ENCODE data around the gene GNL1. TPM values are rescaled to one million over a fixed set of nuclear protein-coding genes. Genes with fewer than 3 reads are reported as not detected.

GNL1 gene
- total RNA-seq, 1 experiment from 2014 or later: 113 TPM

GRCh38 chr6:30542915-30543314 lies 13.4 kb downstream of the GNL1 start:
- H3K9me3 ChIP-seq (ENCODE audit: control insufficient read depth in 1 of 2, insufficient read depth in 1 of 2, low read depth in 1 of 2, low read length in 2 of 2): no peaks in the 10 kb centered on the region
- no peaks in the 10 kb centered on the region for H3K27me3 ChIP-seq (ENCODE audit: insufficient read depth, low read length)
- H3K27ac ChIP-seq (ENCODE audit: low read depth, low read length): no peak overlapping the region
- ChIA-PET CTCF (interaction anchor here (0.9 to 3.3 kb wide), 5 partner anchors 11 to 130 kb away, joined by 3 to 36 read pairs (median 6); partner anchors contain the start of gene DHX16), RAD21 (ENCODE audit: low non-redundant PET in 1 of 2, low total read pairs in 2 of 2, uncharacterized antibody in 2 of 2, unreplicated experiment in 2 of 2) (no interaction called here), POLR2A (interaction anchor here (1.1 to 1.7 kb wide), 2 partner anchors 70 to 188 kb away, joined by 3 to 4 read pairs; no protein-coding TSS in a partner anchor)
- no peaks in the 10 kb centered on the region for H4K20me1 ChIP-seq (ENCODE audit: insufficient read depth)
- ATAC-seq: no peak
- H3K4me1 ChIP-seq (ENCODE audit: control insufficient read depth in 1 of 2, insufficient read depth in 2 of 2, low read length in 2 of 2): peaks cover 0 to 10% of the 10 kb centered on the region in 2 experiments; a peak in 2 of 4 replicates
- intact Hi-C loops (cut with micrococcal nuclease): loop anchor here (5.0 kb wide), 1 partner anchor 189 kb away; no protein-coding TSS in a partner anchor
- 0 out of 4 replicates have a peak, but pooled peaks cover 0 to 4% of the 10 kb centered on the region in 2 experiments for H3K36me3 ChIP-seq (ENCODE audit: control insufficient read depth in 1 of 2, insufficient read depth in 2 of 2, low read length in 2 of 2)
- no peak overlapping the region for H3K4me3 ChIP-seq (replicated peaks in 1 of 2; ENCODE audit: low read depth in 1 of 2, low read length in 2 of 2)
- no peak overlapping the region for H2AFZ ChIP-seq (ENCODE audit: low read depth, low read length, poor library complexity, severe bottlenecking)
- no peaks in the 10 kb centered on the region for H3K79me2 ChIP-seq (ENCODE audit: insufficient read depth, low read length)
- no peak for DNase-seq (ENCODE audit: low read depth, low spot score)
- no peak overlapping the region for H3K9ac ChIP-seq (ENCODE audit: low read length)
- H3K4me2 ChIP-seq (ENCODE audit: low read length): no peak overlapping the region
- no peaks in the 10 kb centered on the region for H3K9me2 ChIP-seq (ENCODE audit: insufficient read depth)
- BruUV-seq (replicated peaks): no TSS peak
- TF ChIP-seq TCF7L2 (IDR thresholded peaks at IDR 0.05; ENCODE audit: borderline replicate concordance, extremely low read depth, insufficient read depth, insufficient read length) (no peak), REST (IDR thresholded peaks at IDR 0.05; ENCODE audit: low read depth) (no peak), RAD21 (IDR thresholded peaks at IDR 0.05; ENCODE audit: low read depth) (no peak), ZFX (IDR thresholded peaks at IDR 0.05) (no peak), MAX (IDR thresholded peaks at IDR 0.05) (no peak), ZNF274 (IDR thresholded peaks at IDR 0.05; ENCODE audit: low read depth, low read length) (no peak), POLR2AphosphoS5 (IDR thresholded peaks at IDR 0.05; ENCODE audit: low read depth, low read length) (no peak), CTCF (IDR thresholded peaks at IDR 0.05 in 2 of 3, conservative IDR thresholded peaks at IDR 0.05 in 1 of 3; ENCODE audit: borderline replicate concordance in 1 of 3, insufficient read depth in 1 of 3, low read depth in 2 of 3, low read length in 2 of 3) (no peak), SP1 (IDR thresholded peaks at IDR 0.05; ENCODE audit: low read depth) (no peak), EZH2 (IDR thresholded peaks at IDR 0.05) (no peak), POLR2A (IDR thresholded peaks at IDR 0.05; ENCODE audit: borderline replicate concordance, extremely low read depth, insufficient read depth, insufficient read length) (no peak), SRF (IDR thresholded peaks at IDR 0.05; ENCODE audit: low read depth) (no peak)

All from HCT116 (cell line).